Parathyroid adenoma (tissue), 2 donors: ENCODE results near the gene SLC2A13.
"Not testable (repeated sequence)": the region's sequence is repeated elsewhere in the genome, so short reads cannot be mapped to it uniquely, and the experiment has no call there.

ENCODE experiments used
- H2AFZ ChIP-seq: fragments of 300-600 bp; sonication (generic); one replicate; pipeline ENCODE4 v1.7.0; 2017; ENCODE audit warnings: antibody characterized with exemption, mild to moderate bottlenecking
- H3K27ac ChIP-seq: fragments of 300-600 bp; sonication (generic); one replicate; pipeline ENCODE4 v1.7.0; 2017
- H3K27me3 ChIP-seq: fragments of 300-600 bp; sonication (generic); one replicate; pipeline ENCODE4 v1.7.0; 2017; ENCODE audit warnings: low read length; ENCODE audit not compliant: control insufficient read depth, insufficient read depth
- H3K36me3 ChIP-seq: fragments of 300-600 bp; sonication (generic); one replicate; pipeline ENCODE4 v1.7.0; 2017; ENCODE audit warnings: low read length; ENCODE audit not compliant: control insufficient read depth, insufficient read depth
- H3K4me1 ChIP-seq: fragments of 300-600 bp; sonication (generic); one replicate; pipeline ENCODE4 v1.7.0; 2017; ENCODE audit warnings: control low read depth
- H3K4me2 ChIP-seq: fragments of 300-600 bp; sonication (generic); one replicate; pipeline ENCODE4 v1.7.0; 2017; ENCODE audit warnings: low read length
- H3K4me3 ChIP-seq: fragments of 300-600 bp; sonication (generic); one replicate; pipeline ENCODE4 v1.7.0; 2017; ENCODE audit warnings: low read depth, low read length
- H3K79me2 ChIP-seq: fragments of 300-600 bp; sonication (generic); one replicate; pipeline ENCODE4 v1.7.0; 2017; ENCODE audit warnings: control low read depth
- H3K9ac ChIP-seq: fragments of 300-600 bp; sonication (generic); one replicate; pipeline ENCODE4 v1.7.0; 2017; ENCODE audit warnings: mild to moderate bottlenecking
- H3K9me3 ChIP-seq: fragments of 300-600 bp; sonication (generic); one replicate; pipeline ENCODE4 v1.7.0; 2017; ENCODE audit warnings: low read length; ENCODE audit not compliant: control insufficient read depth
- TF ChIP-seq, protein P1 (sequence below): fragments of 300-600 bp; sonication (generic); IDR thresholded peaks from one replicate; pipeline ENCODE4 v1.7.0; 2017; ENCODE audit warnings: antibody characterized with exemption, mild to moderate bottlenecking
- donor health status: primary hyperparathyroidism.

SLC2A13 gene

DNA sequence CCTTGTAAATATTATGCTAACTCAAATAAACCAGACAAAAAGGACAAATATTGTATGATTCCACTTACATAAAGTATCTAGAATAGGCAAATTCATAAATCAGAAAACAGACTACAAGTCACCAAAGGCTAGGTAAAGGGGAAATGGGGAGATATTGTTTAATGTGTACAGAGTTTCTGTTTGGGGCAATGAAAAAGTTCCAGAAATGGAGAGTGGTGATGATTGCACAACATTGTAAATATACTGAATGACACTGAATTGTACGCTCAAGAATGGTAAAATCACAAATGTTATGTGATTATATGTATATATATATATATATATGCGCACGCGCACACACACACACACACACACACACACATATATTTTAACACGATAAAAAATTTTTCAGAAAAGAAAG lies 182.5 kb downstream of the SLC2A13 start:
- H3K27ac ChIP-seq, result no peak overlapping the region
- peaks cover 4% of the 10 kb centered on the region for H3K79me2 ChIP-seq
- no peaks in the 10 kb centered on the region for H3K9me3 ChIP-seq
- TF ChIP-seq, protein P1, sequence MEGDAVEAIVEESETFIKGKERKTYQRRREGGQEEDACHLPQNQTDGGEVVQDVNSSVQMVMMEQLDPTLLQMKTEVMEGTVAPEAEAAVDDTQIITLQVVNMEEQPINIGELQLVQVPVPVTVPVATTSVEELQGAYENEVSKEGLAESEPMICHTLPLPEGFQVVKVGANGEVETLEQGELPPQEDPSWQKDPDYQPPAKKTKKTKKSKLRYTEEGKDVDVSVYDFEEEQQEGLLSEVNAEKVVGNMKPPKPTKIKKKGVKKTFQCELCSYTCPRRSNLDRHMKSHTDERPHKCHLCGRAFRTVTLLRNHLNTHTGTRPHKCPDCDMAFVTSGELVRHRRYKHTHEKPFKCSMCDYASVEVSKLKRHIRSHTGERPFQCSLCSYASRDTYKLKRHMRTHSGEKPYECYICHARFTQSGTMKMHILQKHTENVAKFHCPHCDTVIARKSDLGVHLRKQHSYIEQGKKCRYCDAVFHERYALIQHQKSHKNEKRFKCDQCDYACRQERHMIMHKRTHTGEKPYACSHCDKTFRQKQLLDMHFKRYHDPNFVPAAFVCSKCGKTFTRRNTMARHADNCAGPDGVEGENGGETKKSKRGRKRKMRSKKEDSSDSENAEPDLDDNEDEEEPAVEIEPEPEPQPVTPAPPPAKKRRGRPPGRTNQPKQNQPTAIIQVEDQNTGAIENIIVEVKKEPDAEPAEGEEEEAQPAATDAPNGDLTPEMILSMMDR, result no peak
- no peak overlapping the region for H2AFZ ChIP-seq
- no peaks in the 10 kb centered on the region for H3K36me3 ChIP-seq
- no peak overlapping the region for H3K4me3 ChIP-seq
- no peak overlapping the region for H3K9ac ChIP-seq
- no peaks in the 10 kb centered on the region for H3K4me1 ChIP-seq
- no peak overlapping the region for H3K4me2 ChIP-seq
- H3K27me3 ChIP-seq, result no peaks in the 10 kb centered on the region

DNA sequence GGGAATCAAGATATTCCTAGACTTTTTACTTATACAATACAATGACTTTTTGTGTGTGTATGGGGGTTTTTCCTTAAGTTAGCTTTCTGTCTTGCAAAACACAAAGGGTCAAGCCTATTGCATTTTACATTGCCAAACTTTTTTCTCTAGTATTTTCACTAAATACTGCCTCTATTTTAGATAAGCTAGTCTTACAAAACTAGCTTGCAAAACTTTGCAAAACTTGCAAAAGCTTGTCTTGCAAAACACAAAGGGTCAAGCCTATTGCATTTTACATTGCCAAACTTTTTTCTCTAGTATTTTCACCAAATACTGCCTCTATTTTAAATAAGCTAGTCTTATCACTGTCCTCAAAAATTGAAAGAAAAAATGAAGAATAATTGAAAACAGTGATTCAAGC lies 183.3 kb downstream of the SLC2A13 start:
- not testable (repeated sequence) for H2AFZ ChIP-seq, H3K36me3 ChIP-seq, H3K79me2 ChIP-seq, H3K9ac ChIP-seq, H3K4me1 ChIP-seq, H3K27ac ChIP-seq, H3K27me3 ChIP-seq, H3K4me2 ChIP-seq, H3K4me3 ChIP-seq, H3K9me3 ChIP-seq

DNA sequence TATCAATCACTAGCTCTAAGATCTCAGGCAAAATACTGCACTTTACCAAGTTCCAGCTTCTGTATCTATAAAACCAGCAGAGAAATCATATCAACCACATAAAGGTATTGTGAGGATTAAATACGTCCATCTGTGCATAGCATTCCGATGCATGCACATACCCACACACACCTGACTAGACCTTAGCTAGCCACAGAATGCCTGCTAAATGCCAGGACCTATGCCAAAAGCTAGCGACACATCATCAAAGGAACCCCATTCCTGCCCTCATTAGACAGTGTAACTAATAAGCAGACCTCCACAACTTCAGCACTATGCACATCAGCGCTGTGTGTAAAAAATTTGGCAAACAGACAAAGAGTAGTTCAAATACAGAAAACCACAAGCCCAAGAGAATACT lies 185.2 kb downstream of the SLC2A13 start:
- peaks cover 4% of the 10 kb centered on the region for H3K79me2 ChIP-seq
- no peaks in the 10 kb centered on the region for H3K27me3 ChIP-seq
- no peaks in the 10 kb centered on the region for H3K9me3 ChIP-seq
- H3K9ac ChIP-seq, result no peak overlapping the region
- H3K4me2 ChIP-seq, result no peak overlapping the region
- no peaks in the 10 kb centered on the region for H3K4me1 ChIP-seq
- no peaks in the 10 kb centered on the region for H3K36me3 ChIP-seq
- no peak overlapping the region for H3K4me3 ChIP-seq
- no peak overlapping the region for H2AFZ ChIP-seq
- H3K27ac ChIP-seq, result no peak overlapping the region
- TF ChIP-seq, protein P1, result no peak

DNA sequence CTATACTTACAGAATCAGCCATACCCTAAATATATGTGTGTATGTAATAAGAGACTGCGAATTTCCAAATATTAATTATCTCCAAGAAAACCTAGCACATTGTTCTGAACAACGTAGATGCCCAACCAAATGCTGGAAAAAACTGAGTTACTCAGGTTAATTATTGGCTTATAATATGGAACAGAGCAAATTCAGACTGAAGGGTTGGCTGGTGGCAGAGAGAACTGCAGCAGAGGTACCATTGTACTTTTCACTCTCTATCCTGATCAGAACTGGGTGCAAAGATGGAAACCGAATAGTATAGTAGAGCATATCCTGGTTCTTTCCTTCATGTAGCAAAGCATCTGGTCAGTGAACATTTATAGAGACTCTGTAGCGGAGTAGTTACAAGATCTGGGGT lies 185.7 kb downstream of the SLC2A13 start:
- TF ChIP-seq, protein P1, result no peak
- Histone ChIP-seq H3K36me3 (no peaks in the 10 kb centered on the region), H3K9ac (no peak overlapping the region), H3K9me3 (no peaks in the 10 kb centered on the region), H3K4me1 (no peaks in the 10 kb centered on the region), H3K4me2 (no peak overlapping the region), H3K27me3 (no peaks in the 10 kb centered on the region), H2AFZ (no peak overlapping the region), H3K79me2 (peaks cover 4% of the 10 kb centered on the region), H3K27ac (no peak overlapping the region), H3K4me3 (no peak overlapping the region)

DNA sequence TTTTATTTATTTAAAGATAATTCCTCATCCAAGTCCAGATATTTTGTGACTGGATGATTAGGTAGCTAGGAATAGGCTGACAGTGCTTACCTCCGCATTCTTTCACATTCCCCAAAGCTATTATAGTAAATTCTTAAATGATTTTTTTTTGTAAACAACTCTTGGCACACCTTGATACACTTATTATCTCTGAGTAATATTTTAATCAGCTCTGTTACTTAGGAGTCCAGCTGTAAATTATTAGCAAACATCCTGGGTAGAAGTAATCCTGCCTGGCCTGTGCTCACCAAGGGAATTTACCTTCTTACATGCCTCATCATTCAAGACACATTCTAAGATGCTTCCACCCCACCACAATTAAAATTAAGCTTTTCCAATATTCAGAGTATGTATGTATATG lies 186.1 kb downstream of the SLC2A13 start:
- no peak overlapping the region for H3K4me2 ChIP-seq
- peaks cover 4% of the 10 kb centered on the region for H3K79me2 ChIP-seq
- H3K9me3 ChIP-seq, result no peaks in the 10 kb centered on the region
- TF ChIP-seq, protein P1, result no peak
- no peak overlapping the region for H2AFZ ChIP-seq
- H3K9ac ChIP-seq, result no peak overlapping the region
- H3K4me3 ChIP-seq, result no peak overlapping the region
- no peaks in the 10 kb centered on the region for H3K36me3 ChIP-seq
- H3K4me1 ChIP-seq, result no peaks in the 10 kb centered on the region
- H3K27me3 ChIP-seq, result no peaks in the 10 kb centered on the region
- H3K27ac ChIP-seq, result no peak overlapping the region
